NCI-H345 treated with DMSO at 0.1 percent for 48 hours (cell line): Measurements from ENCODE around the gene NME4.
"Not testable (repeated sequence)": the region's sequence is repeated elsewhere in the genome, so short reads cannot be mapped to it uniquely, and the experiment has no call there.

Source experiments
- DNase-seq: peaks from one replicate; lab custom pipeline; 2025; ENCODE audit not compliant: unreplicated experiment; lab: John Stamatoyannopoulos, UW

The NME4 gene

DNA sequence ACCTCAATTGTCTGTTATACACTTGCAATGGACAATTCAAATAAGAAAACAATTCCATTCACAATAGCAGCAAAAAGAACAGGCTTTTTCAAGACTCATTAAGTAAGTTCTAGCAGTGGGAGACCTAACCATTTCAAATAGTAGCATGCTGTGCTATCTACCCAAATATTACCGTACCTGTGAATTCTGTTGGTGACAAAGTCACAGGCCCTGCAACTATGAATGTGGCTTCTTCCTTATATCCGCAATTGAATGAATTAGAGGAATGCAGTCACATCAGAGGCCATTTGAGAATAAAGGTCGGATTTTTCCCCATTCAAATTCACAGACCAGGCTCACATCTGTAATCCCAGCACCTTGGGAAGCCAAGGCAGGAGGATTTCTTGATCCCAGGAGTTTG is 800 bp upstream of the NME4 start:
- peak; percentile 91 for DNase-seq

DNA sequence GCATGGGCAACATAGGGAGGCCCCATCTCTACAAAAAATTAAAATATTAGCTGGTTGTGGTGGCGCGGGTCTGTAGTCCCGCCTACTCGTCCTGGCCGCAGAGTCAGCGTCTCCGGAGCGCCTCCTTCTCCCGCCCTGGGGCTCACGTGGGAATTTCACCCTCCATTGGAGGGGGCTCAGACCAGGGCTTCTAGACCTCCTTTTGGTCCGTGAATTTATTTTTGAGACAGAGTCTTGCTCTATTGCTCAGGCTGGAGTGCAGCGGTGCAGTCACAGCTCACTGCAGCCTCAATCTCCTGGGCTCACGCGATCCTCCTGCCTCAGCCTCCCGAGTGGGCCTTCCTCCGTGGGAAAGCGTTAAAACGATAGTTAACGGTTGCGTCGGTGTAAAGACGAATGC is 394 bp upstream of the NME4 start:
- DNase-seq: no peak

DNA sequence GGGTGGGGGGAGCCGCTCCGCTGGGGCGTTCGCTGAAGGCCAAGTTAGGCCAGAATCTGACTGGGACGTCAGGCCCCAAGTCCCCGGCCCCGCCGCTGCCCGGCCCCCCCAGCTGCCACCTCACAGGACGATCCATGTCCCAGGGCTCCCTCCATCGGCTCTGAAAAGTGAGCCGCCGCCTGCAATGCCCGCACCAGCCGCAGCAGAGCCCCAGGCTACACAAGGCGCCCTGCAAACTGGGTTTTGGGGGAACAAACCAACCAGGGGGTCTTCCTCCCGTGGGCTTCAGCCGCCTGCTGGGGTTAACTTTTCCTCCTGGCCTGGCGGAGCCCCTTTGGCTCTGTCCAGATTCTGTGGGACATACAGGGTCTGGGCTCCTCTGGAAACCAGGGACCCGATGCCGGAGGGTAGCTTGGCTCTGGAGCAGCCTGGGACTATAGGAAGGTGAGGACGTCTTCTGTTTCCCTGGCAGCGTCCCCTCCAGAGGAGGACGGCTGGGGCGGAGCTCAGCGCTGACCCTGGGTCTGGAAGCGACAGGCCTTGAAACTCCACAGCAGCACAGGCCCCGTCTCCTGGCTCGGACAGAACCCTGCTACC is 835 bp downstream of the NME4 start:
- DNase-seq: no peak

DNA sequence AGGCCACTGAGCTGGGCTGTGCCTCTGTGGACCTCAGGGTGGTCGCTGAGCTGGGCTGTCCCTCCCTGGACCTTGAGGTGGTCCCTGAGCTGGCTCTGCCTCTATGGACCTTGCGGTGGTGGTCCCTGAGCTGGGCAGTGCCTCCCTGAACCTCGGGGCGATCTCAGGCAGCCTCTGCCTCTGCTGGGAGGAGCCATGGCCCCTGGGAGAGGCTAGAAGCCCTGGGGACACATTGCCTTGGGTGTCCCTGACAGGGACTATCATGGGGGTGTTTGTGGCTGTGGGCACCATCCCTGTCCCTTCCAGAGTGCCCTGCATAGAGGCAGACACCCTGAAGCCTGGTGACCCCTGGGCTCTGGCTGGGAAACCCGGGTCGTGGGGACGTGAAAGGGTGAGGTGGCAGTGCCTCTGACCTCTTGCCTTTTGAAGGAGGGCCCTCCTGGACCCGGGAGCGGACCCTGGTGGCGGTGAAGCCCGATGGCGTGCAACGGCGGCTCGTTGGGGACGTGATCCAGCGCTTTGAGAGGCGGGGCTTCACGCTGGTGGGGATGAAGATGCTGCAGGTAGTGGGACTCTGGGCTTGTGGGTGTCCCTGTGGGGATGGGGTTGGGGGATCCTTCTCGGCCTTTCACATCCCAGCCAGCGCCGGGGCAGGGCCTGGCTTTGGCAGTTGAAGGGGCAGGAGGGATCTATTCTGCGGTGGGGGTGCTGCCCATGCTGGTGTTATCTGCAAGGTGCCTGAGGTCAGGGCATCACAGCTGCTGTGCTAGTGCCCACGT is 1.8 kb downstream of the NME4 start:
- DNase-seq: no peak

DNA sequence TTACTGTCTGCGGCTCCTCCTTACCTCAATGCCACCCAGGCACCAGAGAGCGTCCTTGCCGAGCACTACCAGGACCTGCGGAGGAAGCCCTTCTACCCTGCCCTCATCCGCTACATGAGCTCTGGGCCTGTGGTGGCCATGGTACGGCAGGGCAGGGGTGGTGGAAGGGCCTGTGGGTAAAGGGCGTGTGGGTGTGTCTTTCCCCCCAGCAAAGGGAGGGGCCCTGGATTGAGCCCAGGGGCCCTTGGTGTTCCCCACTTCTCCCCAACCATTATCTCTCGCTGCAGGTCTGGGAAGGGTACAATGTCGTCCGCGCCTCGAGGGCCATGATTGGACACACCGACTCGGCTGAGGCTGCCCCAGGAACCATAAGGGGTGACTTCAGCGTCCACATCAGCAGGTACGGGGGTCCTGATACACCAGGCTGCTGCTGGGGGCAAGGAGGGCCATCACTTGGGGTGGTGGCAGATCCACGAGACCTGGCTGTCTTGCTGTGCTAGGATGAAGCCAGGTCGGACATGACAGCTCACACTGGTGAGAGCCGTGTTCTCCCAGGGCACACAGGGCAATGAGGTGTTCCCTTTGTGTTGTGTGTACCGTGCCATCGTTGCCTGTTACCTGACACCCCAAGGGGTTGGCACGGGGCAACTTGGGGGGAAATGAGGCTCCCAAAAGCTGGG is 2.5 kb downstream of the NME4 start:
- no peak for DNase-seq

DNA sequence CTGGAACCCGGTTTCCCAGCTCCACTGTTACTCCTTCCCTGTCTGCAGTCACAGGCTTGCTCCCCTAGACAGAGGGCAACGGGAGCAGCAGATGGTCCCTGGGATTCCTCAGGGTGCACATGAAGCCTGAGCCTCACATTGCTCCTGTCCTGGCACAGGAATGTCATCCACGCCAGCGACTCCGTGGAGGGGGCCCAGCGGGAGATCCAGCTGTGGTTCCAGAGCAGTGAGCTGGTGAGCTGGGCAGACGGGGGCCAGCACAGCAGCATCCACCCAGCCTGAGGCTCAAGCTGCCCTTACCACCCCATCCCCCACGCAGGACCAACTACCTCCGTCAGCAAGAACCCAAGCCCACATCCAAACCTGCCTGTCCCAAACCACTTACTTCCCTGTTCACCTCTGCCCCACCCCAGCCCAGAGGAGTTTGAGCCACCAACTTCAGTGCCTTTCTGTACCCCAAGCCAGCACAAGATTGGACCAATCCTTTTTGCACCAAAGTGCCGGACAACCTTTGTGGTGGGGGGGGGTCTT is 3.1 kb downstream of the NME4 start:
- no peak for DNase-seq

DNA sequence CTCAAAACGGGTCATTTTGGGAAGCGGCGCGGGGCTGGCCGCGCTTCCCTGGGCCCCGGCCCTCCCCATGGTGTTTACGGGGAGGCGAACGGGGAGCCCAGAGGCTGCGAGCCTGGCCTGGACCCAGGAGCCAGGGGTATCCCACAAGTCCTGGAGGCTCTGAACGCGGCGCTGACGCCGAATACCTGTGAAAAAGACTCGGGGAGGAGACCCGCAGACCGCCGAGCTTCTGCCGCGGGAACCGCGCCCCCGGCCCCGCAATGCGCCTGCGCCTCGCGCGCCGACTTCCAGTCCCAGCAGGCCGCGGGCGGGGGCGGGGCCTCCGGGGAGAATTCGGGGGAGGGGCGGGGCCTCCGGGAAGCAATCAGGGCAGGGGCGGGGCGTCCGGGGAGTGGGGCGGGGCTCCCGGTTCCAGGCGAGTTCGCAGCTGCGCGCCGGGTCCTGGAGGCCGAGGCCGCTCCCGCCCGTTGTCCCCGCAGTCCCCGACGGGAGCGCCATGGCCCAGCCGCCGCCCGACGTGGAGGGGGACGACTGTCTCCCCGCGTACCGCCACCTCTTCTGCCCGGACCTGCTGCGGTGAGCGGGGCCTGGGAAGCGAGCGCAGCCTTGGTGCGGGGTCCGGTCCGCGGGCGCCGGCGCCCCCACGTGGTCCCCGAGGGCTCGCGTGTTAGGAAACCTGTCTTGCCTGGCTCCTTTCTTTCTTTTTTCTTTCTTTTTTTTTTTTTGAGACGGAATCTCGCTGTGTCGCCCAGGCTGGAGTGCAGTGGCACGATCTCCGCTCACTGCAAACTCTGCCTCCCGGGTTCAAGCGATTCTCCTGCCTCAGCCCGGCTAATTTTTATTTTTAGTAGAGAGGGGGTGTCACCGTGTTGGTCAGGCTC is 4.7 kb downstream of the NME4 start, which contains the start of gene DECR2:
TSS of gene DECR2 (plus strand) at position 418 of the 881 bp plus-strand sequence. CDS start at position 497, 79 bp downstream.
- DNase-seq: peak; percentile 78

DNA sequence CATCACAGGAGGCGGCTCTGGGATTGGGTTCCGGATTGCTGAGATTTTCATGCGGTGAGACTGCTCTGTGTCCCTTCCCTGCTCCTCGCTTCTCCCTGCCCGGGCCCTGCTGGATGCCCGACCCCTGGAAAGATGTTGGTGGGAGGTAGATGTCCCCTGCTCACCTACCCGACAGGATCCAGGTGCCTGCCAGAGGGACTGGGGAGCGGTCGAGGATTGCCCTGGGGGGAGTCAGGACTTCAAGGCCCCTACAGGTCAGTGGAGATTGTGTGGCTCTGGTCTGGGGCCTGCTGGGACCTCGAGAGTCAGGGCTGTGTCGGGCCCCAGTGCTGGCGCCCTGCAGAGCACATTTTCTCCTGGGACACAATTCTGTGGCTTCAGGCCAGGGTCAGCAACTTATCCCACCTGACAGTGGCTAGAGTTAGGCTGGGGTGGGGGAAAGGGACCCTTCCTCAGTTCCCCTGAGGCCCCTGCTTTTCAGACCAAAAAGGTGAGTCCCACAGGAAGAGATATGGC is 8.0 kb downstream of the NME4 start:
- no peak for DNase-seq

DNA sequence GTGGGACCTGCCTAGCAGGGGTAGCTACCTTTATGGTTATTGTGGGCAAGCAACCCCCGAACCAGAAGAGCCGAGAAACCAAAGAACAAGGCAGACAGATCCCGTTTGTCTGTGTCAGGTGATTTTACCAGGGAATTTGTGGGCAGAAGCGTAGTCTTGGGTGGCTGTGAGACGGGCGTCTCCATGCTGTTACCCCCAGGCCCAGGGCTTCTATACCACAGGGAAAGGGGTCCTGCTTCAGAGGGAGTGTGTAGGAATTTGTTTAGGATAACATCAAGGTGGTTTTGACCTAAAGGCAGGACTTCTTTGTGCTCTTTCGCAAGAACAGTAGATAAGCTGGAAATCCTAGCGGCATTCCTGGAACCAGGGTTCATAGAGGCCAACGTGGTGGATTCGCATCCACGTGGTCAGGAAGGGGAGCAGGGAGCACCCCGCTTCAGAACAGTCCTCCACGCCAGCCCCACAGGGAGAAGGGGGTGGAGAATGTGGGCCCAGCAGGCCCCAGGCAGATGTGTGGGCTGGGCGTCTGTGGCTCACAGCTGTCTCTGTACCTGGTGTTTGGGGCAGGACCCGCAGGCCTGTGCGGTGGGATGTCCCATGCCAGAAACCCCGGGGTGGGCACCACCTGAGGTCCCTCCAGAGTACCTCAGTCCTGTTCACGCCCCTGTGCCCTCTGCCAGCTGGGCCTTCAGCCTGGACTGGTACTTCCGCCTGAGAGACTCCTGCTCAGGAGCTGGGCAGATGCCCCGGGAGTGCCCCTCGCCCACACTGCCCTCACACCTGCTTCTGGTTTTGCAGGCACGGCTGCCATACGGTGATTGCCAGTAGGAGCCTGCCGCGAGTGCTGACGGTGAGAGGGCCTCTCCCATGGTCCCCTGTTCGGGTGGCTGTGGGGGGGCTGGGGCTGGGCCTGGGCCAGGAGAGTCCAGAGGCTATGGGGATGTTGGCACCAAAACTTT is 8.8 kb downstream of the NME4 start:
- DNase-seq: no peak

DNA sequence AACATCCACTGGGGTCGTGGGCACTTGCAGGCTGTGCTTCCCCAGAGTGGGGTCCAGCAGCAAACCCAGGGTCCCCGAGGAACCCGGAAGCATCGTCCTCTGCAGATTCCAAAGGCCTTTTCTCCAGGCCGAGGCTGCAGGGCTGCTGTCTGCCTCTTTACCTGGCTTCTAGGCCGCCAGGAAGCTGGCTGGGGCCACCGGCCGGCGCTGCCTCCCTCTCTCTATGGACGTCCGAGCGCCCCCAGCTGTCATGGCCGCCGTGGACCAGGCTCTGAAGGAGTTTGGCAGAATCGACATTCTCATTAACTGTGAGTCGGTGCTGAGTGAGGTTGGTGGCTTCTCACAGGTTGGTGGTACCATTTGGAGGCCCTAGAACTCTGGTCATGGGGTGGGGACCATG is 10.3 kb downstream of the NME4 start:
- DNase-seq: no peak

DNA sequence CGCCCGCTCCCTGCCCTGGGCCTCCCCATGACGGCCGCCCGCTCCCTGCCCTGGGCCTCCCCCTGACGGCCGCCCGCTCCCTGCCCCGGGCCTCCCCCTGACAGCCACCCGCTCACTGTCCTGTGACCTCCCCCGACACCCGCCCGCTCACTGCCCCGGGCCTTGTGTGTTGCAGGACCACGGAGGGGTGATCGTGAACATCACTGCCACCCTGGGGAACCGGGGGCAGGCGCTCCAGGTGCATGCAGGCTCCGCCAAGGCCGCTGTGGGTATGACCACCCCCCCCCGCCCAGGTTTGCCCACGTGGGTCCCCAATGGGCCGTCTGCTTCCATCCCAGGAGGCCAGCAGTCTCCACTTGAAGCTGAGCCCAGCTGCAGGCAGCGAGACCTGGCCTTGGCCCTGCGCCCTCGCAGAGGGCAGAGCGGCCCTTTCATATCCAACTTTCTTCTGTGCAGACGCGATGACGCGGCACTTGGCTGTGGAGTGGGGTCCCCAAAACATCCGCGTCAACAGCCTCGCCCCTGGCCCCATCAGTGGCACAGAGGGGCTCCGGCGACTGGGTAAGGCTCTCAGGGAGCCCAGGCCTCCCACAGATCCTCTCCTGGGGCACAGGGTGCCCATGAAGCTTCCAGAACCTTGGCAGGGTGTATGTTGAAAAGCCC is 13.6 kb downstream of the NME4 start:
- DNase-seq: no peak

DNA sequence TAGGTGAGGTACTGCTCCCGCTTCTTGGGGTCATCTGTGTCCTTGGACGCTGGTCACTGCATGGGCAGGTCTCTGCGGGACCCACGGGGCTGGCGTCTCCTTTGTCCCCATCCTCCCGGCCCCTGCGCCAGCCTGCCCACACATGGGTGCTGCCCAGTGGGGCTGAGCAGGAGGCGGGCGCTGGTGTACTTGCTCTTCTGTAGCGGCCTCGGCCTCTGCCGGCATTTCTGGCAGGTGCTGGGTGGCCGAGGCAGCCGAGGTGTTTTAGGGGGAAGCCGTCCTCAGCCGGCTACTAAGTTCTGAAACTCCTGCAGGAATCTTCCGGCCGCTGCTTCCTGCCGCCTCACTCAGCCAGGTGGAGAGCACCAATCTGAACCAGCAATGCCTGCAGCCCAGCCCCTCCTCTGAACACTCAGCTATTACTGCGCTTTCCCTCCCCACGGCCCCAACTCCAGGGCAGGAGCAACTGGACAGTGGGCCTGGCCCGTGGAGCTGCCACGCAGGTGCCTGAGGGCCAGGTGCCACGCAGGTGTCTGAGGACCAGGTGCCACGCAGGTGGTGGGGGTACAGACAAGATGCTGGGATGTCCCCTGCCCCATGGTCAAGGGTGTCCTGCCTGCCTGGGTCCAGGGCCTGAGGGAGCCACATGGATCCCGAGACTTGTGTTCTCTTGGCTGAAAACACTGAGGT is 14.7 kb downstream of the NME4 start:
- no peak for DNase-seq

DNA sequence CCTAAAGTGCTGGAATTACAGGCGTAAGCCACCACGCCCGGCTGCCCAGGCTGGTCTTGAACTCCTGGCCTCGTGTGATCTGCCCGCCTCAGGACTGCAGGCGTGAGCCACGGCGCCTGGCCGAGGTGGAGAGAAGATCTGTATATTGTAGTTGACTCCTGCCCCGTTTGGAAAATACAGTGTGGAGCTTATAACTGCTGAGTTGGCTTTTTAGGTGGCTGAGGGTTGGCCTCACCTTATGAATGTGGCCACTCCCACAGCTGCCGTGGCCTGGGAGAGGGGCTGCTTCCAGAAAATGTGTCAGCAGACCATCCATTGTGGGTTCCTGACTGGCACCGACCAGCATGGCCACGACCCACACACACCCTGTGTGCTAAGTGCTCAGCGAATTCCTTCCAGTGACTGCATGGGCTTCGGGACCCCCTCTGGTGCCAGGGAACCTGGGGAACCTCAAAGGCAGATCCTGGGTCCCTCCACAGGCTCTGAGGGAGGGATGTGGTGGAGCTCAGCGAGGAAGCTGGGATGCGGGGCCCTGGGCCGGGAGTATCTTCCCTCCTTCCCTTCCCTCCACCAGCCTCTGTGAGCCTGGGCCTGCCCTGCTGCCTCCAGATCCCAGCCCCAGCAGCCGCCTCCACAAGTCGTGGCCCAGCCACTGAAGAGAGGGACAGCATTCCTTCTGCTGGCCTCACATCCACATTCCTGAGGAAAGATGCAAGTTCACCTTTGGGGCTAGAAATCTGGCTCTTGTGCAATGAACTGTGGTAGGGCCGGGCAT is 17.6 kb downstream of the NME4 start:
- DNase-seq: no peak

DNA sequence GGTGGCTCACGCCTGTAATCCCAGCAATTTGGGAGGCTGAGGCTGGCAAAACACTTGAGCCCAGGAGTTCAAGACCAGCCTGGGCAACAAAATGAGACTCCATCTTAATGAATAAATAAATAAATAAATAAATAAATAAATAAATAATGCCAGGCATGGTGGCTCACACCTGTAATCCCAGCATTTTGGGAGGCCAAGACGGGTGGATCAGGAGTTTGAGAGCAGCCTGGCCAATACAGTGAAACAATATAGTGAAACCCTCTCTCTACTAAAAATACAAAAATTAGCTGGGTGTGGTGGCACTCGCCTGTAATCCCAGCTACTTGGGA is 18.1 kb downstream of the NME4 start:
- not testable (repeated sequence) for DNase-seq

DNA sequence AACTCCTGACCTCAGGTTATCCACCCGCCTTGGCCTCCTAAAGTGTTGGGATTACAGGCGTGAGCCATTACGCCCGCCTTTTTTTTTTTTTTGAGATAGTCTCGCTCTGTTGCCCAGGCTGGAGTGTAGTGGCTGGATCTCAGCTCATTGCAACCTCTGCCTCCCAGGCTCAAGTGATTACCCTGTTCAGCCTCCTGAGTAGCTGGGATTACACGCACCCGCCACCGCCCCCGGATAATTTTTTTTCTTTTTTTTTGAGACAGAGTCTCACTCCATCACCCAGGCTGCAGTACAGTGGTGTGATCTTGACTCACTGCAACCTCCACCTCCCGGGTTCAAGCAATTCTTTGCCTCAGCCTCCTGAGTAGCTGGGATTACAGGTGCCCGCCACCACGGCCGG is 25.2 kb downstream of the NME4 start:
- DNase-seq: not testable (repeated sequence)

DNA sequence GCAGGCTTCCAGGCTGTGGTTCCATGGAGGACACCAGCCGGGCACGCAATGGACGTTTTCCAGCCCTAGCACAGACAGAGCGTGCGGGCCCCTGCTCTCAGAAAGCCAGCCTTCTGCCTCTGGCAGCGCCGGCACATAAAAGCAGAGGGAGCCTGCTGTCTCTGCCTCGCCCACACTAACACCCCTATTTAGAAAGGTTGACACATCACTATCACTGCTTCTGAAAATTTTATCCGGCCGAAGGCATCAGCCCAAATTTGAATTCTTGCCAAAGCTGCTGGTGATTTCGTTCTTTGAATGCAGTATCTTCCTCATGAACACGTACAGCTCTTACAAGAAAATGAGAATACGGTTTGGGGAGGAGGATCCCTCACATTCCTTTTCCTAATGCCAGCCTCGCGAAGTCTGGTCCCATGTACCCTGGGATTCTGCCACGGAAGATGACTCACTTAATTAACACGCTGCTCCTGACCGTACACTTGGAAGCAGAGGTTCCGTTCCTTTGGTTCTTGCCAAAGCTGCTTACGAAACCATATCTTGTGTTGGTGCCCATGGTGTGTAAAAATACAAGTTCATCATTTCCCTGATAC is 27.1 kb downstream of the NME4 start:
- no peak for DNase-seq

DNA sequence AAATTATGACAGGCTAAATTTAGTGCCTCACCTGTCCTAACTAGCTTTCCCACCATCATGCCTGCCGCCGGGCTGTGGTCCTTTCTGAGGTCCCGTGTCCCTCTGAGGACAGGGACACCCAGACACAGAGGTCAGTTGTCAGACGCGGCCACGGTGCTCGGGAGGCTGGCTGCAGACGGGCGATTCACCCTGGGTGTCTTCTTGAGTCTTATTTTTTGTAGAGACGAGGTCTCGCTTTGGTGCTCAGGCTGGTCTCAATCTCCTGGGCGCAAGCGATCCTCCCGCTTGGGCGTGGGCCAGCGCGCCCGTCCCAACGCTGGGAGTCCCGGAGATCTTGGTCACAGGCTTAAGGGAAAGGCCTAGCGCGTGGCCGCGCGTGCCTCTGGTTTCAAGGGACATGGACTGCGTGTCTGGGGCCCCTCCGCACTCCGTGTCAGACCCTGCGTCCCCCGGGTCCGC is 27.7 kb downstream of the NME4 start:
- DNase-seq: no peak
